MM.1S (cell line): ENCODE results near the gene DYNLT2.

Experiments used
- DNase-seq: peaks from one replicate; pipeline ENCODE4 v3.0.0-alpha.2; 2015
- H2AFZ ChIP-seq: fragments of 300-600 bp; sonication (generic); 2 replicates; pipeline ENCODE4 v1.6.0; 2016; ENCODE audit warnings: antibody characterized with exemption, low read length
- H3F3A ChIP-seq: fragments of 300-600 bp; sonication (generic); 2 replicates; pipeline ENCODE4 v1.6.1; 2016; ENCODE audit warnings: mild to moderate bottlenecking, antibody characterized with exemption, low read length, moderate library complexity, mixed read lengths; ENCODE audit not compliant: insufficient read depth
- H3K27ac ChIP-seq: fragments of 300-600 bp; sonication (generic); 2 replicates; pipeline ENCODE4 v1.5.1; 2016; ENCODE audit warnings: mild to moderate bottlenecking, low read length
- H3K27me3 ChIP-seq: fragments of 300-600 bp; sonication (generic); replicated peaks from 2 replicates; pipeline ENCODE4 v1.6.0; 2016; ENCODE audit warnings: low read length; ENCODE audit not compliant: insufficient read depth
- H3K36me3 ChIP-seq: fragments of 300-600 bp; sonication (generic); replicated peaks from 2 replicates; pipeline ENCODE4 v1.6.1; 2016; ENCODE audit warnings: mild to moderate bottlenecking, low read length, mixed read lengths; ENCODE audit not compliant: insufficient read depth
- H3K4me1 ChIP-seq: fragments of 300-600 bp; sonication (generic); 2 replicates; pipeline ENCODE4 v1.6.1; 2016; ENCODE audit warnings: low read length, mixed read lengths
- H3K4me2 ChIP-seq: fragments of 300-600 bp; sonication (generic); 2 replicates; pipeline ENCODE4 v1.6.0; 2016; ENCODE audit warnings: low read depth, low read length
- H3K4me3 ChIP-seq: fragments of 300-600 bp; sonication (generic); 2 replicates; pipeline ENCODE4 v1.5.1; 2016; ENCODE audit warnings: low read length, mixed read lengths
- H3K79me2 ChIP-seq: fragments of 300-600 bp; sonication (generic); 2 replicates; pipeline ENCODE4 v1.6.1; 2016; ENCODE audit warnings: mixed run types, low read length, mixed read lengths
- H3K9ac ChIP-seq: fragments of 300-600 bp; sonication (generic); 2 replicates; pipeline ENCODE4 v1.6.1; 2016; ENCODE audit warnings: low read length, mixed read lengths
- H3K9me2 ChIP-seq: fragments of 300-600 bp; sonication (generic); replicated peaks from 2 replicates; pipeline ENCODE4 v1.6.1; 2016; ENCODE audit warnings: mild to moderate bottlenecking, low read length, mixed read lengths; ENCODE audit not compliant: insufficient read depth
- H3K9me3 ChIP-seq: fragments of 300-600 bp; sonication (generic); replicated peaks from 2 replicates; pipeline ENCODE4 v1.6.1; 2016; ENCODE audit warnings: mild to moderate bottlenecking, low read length, mixed read lengths; ENCODE audit not compliant: insufficient read depth
- H4K20me1 ChIP-seq: fragments of 300-600 bp; sonication (generic); 2 replicates; pipeline ENCODE4 v1.6.1; 2016; ENCODE audit warnings: mild to moderate bottlenecking, low read length, moderate library complexity, mixed read lengths; ENCODE audit not compliant: insufficient read depth
- EZH2 ChIP-seq: fragments of 300-600 bp; sonication (generic); optimal IDR thresholded peaks from 2 replicates; pipeline ENCODE3; 2017; ENCODE audit warnings: low read depth, mild to moderate bottlenecking, antibody characterized with exemption, low read length, mixed read lengths
- EZH2phosphoT487 ChIP-seq: fragments of 300-600 bp; sonication (generic); IDR thresholded peaks from 2 replicates; pipeline ENCODE4 v1.6.1; 2018; ENCODE audit warnings: antibody characterized with exemption, low read length
- TF ChIP-seq, protein P1 (sequence below): fragments of 300-600 bp; sonication (generic); IDR thresholded peaks from 2 replicates; pipeline ENCODE4 v1.5.1; 2016; ENCODE audit warnings: antibody characterized with exemption, low read length, mixed read lengths

DYNLT2 gene

DNA sequence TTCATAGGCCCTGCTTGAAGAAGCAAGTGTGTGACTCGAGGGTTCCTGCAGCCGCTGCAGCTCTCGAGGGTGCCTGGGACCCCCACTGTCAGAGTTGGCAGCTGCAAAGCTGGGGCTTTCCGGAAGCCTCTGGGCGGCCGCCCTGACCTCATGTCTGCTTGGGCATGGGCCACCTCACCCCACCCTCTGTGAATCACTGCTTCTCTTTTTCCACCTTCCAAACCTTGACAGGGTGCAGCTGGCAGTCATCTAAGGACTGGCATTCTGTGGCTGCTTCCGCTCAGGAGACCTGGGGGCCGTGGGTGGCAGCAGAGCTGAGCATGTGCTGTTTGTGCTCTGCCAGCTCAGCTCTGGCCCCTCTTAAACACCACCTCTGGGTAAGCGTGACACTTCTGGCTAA is 32.0 kb upstream of the DYNLT2 start:
- H2AFZ ChIP-seq: no peak overlapping the region
- TF ChIP-seq, protein P1, sequence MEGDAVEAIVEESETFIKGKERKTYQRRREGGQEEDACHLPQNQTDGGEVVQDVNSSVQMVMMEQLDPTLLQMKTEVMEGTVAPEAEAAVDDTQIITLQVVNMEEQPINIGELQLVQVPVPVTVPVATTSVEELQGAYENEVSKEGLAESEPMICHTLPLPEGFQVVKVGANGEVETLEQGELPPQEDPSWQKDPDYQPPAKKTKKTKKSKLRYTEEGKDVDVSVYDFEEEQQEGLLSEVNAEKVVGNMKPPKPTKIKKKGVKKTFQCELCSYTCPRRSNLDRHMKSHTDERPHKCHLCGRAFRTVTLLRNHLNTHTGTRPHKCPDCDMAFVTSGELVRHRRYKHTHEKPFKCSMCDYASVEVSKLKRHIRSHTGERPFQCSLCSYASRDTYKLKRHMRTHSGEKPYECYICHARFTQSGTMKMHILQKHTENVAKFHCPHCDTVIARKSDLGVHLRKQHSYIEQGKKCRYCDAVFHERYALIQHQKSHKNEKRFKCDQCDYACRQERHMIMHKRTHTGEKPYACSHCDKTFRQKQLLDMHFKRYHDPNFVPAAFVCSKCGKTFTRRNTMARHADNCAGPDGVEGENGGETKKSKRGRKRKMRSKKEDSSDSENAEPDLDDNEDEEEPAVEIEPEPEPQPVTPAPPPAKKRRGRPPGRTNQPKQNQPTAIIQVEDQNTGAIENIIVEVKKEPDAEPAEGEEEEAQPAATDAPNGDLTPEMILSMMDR: no peak
- TF ChIP-seq EZH2 (no peak), EZH2phosphoT487 (no peak)
- no peak overlapping the region for H3K4me2 ChIP-seq
- no peaks in the 10 kb centered on the region for H3K9me2 ChIP-seq
- H3K79me2 ChIP-seq: no peaks in the 10 kb centered on the region
- H4K20me1 ChIP-seq: no peaks in the 10 kb centered on the region
- no peaks in the 10 kb centered on the region for H3K9me3 ChIP-seq
- no peaks in the 10 kb centered on the region for H3K36me3 ChIP-seq
- no peaks in the 10 kb centered on the region for H3K27me3 ChIP-seq
- no peaks in the 10 kb centered on the region for H3K4me1 ChIP-seq
- H3K27ac ChIP-seq: no peak overlapping the region
- no peak for DNase-seq
- H3K4me3 ChIP-seq: no peak overlapping the region
- no peaks in the 10 kb centered on the region for H3F3A ChIP-seq
- no peak overlapping the region for H3K9ac ChIP-seq

DNA sequence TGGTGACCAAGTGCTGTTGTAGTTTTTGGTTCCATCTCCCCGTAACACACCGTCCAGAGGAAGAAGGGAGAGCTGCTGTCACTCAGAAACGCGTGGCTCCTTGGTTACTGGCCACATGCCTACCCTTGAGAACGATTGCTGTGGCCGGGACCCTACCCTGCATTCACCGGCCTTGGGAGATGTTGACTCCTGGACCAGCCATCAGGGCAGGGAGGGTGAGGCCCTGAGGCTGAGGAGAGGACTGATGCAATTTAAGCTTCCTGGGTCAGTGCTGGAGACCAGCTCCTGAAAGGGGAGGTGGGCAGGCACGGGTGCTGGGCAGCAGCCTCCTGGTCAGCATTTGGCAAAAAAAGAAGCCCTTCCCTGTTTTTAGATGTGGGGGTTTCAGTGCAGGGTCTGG is 31.6 kb upstream of the DYNLT2 start:
- H3K9me3 ChIP-seq: no peaks in the 10 kb centered on the region
- H3K9me2 ChIP-seq: no peaks in the 10 kb centered on the region
- no peaks in the 10 kb centered on the region for H3K36me3 ChIP-seq
- no peaks in the 10 kb centered on the region for H3K79me2 ChIP-seq
- H3K4me3 ChIP-seq: no peak overlapping the region
- TF ChIP-seq, protein P1: no peak
- TF ChIP-seq EZH2 (no peak), EZH2phosphoT487 (no peak)
- H3F3A ChIP-seq: no peaks in the 10 kb centered on the region
- no peak overlapping the region for H3K27ac ChIP-seq
- no peaks in the 10 kb centered on the region for H3K4me1 ChIP-seq
- H3K4me2 ChIP-seq: no peak overlapping the region
- no peak overlapping the region for H3K9ac ChIP-seq
- H4K20me1 ChIP-seq: no peaks in the 10 kb centered on the region
- H3K27me3 ChIP-seq: no peaks in the 10 kb centered on the region
- DNase-seq: no peak
- H2AFZ ChIP-seq: no peak overlapping the region

DNA sequence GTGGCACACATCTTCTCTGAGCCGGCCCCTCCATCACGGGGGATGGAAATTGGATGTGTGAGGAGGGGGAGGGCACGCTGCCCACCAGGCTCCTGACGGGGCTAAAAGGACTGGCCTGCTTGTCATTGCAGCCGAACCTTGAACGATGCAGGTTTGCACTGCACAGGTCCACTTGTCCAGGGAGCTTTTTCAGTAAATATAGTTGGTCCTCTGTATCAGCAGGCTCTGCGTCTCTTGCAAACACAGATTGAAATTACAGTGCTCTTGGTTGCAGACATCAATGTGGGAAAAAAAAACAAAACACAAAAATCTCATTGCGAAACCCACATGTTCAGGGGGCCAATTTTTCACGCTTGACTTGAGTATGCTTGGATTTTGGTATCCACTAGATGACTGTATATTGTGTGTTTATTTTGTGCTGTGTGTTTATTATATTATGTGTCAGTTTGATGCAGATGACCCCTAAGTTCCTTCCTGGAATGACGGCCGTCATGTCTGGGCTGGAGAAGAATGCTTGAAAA is 29.3 kb upstream of the DYNLT2 start:
- no peaks in the 10 kb centered on the region for H3K79me2 ChIP-seq
- no peaks in the 10 kb centered on the region for H3F3A ChIP-seq
- no peaks in the 10 kb centered on the region for H3K4me1 ChIP-seq
- no peak overlapping the region for H3K4me3 ChIP-seq
- DNase-seq: no peak
- H3K4me2 ChIP-seq: no peak overlapping the region
- TF ChIP-seq EZH2phosphoT487 (no peak), EZH2 (no peak)
- TF ChIP-seq, protein P1: no peak
- no peaks in the 10 kb centered on the region for H3K27me3 ChIP-seq
- H3K27ac ChIP-seq: no peak overlapping the region
- no peaks in the 10 kb centered on the region for H3K36me3 ChIP-seq
- H3K9me2 ChIP-seq: no peaks in the 10 kb centered on the region
- no peaks in the 10 kb centered on the region for H3K9me3 ChIP-seq
- no peak overlapping the region for H3K9ac ChIP-seq
- H4K20me1 ChIP-seq: no peaks in the 10 kb centered on the region
- no peak overlapping the region for H2AFZ ChIP-seq
